Body of pancreas (tissue), 4 donors: ENCODE measurements around the gene NEK7. TPM values are rescaled to one million over a fixed set of nuclear protein-coding genes. Genes with fewer than 3 reads are reported as not detected.

Source experiments
- ATAC-seq: fragments of 150-250 bp; one replicate; pipeline ENCODE4 v1.9.1; 2016
- DNase-seq, 4 donors: peaks; one replicate each; pipeline ENCODE4 v3.0.0-alpha.2; 2019
- H3K27ac ChIP-seq, 4 donors: fragments of 200-600 bp; sonication (generic); 1 replicate in 3 of 4; 2 replicates in 1 of 4; pipeline versions ENCODE4 v1.5.1 to v1.6.1; 2016 to 2019; ENCODE audit warnings: mild to moderate bottlenecking in 1 of 4, mixed read lengths in 1 of 4, moderate library complexity in 1 of 4
- H3K27me3 ChIP-seq, 2 donors: fragments of 200-600 bp; sonication (generic); one replicate each; pipeline ENCODE4 v1.6.0; 2016; ENCODE audit warnings: mild to moderate bottlenecking in 1 of 2
- H3K36me3 ChIP-seq, 2 donors: fragments of 200-600 bp; sonication (generic); replicated peaks in 1 of 2; 2 replicates each; pipeline ENCODE4 v1.5.1; 2016; ENCODE audit warnings: low read depth in 2 of 2; ENCODE audit not compliant: insufficient read depth in 1 of 2
- H3K4me1 ChIP-seq: fragments of 200-600 bp; sonication (generic); one replicate; pipeline ENCODE4 v1.6.0; 2016
- H3K4me3 ChIP-seq, 2 donors: fragments of 200-600 bp; sonication (generic); 1 replicate in 1 of 2; 2 replicates in 1 of 2; pipeline ENCODE4 v1.5.1; 2016 to 2019
- H3K9me3 ChIP-seq, 3 donors: fragments of 200-600 bp; sonication (generic); 1 replicate in 2 of 3; 2 replicates in 1 of 3; pipeline ENCODE4 v1.5.1; 2016
- POLR2A ChIP-seq, 3 donors: fragments of 450-650 bp; IDR thresholded peaks; one replicate each; pipeline ENCODE4 v1.6.1; 2016; ENCODE audit warnings: antibody characterized with exemption in 3 of 3, mild to moderate bottlenecking in 2 of 3
- WGBS, 2 donors: methylation state at CpG; one replicate each; pipeline ENCODE4 v1.1.5; 2017; 5-methylcytosine and 5-hydroxymethylcytosine counted together
- intact Hi-C: fragments of 100-400 bp; cut with DNase I; formaldehyde crosslinking; loops from one replicate; pipeline ENCODE4 v1.15.1; 2023
- total RNA-seq, 2 donors: library from RNA; depleted of rRNA; stranded (reverse); fragments of >200 nt; gene quantifications; one replicate each; pipeline ENCODE4 v1.1.0, GENCODE V29; 2016
- TF ChIP-seq, protein P1 (sequence below), 7 experiments: fragments of 450-650 bp in 4 of 7; fragments of 200-600 bp in 3 of 7; sonication (generic) in 3 of 7; IDR thresholded peaks; one replicate each; pipeline ENCODE4 v1.5.1; 2016 to 2019; ENCODE audit warnings: antibody characterized with exemption in 7 of 7

Gene NEK7
- total RNA-seq, 2 donors from 2014 or later, result 39.2 to 49.5 TPM

DNA sequence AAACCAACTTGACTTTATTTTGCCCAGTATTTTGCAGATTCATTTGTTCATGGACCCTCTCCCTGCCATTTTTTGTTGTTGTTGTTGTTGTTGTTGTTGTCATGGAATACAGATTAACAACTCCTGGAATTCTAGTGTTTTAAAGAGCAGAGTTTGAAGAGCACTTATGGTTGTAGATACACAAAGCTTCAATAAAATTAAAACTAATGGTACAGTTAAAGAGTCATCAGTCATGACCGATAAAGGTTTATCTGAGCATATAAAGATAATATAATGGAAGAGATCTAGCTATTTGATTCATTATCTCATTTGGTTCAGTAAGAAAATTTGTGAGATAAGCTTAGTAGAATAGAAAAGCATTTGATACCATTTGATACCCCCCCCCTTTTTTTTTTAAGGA, 21.8 kb downstream of the NEK7 start:
- intact Hi-C loops, result no loop called here
- Histone ChIP-seq H3K27ac (no peak overlapping the region), H3K36me3 (no peaks in the 10 kb centered on the region), H3K27me3 (no peaks in the 10 kb centered on the region), H3K4me3 (no peak overlapping the region), H3K4me1 (peaks cover 61% of the 10 kb centered on the region), H3K9me3 (no peaks in the 10 kb centered on the region)
- no peak for TF ChIP-seq POLR2A (IDR thresholded peaks at IDR 0.05)
- TF ChIP-seq, protein P1, sequence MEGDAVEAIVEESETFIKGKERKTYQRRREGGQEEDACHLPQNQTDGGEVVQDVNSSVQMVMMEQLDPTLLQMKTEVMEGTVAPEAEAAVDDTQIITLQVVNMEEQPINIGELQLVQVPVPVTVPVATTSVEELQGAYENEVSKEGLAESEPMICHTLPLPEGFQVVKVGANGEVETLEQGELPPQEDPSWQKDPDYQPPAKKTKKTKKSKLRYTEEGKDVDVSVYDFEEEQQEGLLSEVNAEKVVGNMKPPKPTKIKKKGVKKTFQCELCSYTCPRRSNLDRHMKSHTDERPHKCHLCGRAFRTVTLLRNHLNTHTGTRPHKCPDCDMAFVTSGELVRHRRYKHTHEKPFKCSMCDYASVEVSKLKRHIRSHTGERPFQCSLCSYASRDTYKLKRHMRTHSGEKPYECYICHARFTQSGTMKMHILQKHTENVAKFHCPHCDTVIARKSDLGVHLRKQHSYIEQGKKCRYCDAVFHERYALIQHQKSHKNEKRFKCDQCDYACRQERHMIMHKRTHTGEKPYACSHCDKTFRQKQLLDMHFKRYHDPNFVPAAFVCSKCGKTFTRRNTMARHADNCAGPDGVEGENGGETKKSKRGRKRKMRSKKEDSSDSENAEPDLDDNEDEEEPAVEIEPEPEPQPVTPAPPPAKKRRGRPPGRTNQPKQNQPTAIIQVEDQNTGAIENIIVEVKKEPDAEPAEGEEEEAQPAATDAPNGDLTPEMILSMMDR (IDR thresholded peaks at IDR 0.05), result no peak
- ATAC-seq (no peak), DNase-seq (no peak)
- 76% methylated on average over 1 of the region's 1 CpG for WGBS, 2 donors

DNA sequence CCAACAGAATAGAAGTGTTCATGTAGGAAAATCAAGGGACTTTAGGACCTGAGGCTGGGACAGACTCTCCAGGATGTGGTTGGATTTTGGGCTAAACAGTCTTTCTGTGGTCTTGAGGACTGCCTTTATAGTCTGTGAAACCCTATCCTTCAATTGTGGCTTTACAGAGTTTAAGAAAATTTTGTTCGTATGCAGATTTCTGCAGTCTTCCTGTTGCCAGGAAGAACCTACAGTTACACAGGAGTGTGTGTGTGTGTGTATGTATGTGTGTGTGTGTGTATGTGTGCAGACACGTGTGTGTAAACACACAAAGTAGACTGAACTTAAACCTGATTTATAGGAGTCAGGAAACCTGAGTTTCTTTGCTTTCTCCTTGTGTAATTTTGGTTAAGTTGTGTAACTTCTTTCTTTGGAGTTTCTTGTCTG, 22.8 kb downstream of the NEK7 start:
- no peaks in the 10 kb centered on the region for H3K27me3 ChIP-seq
- WGBS, 2 donors, result 30 to 38% methylated on average over 2 of the region's 2 CpGs
- no peaks in the 10 kb centered on the region for H3K36me3 ChIP-seq
- TF ChIP-seq, protein P1 (IDR thresholded peaks at IDR 0.05), result no peak
- no peak for TF ChIP-seq POLR2A (IDR thresholded peaks at IDR 0.05)
- no peak overlapping the region for H3K27ac ChIP-seq
- H3K4me3 ChIP-seq, result no peak overlapping the region
- peaks cover 53% of the 10 kb centered on the region for H3K4me1 ChIP-seq
- no peaks in the 10 kb centered on the region for H3K9me3 ChIP-seq
- intact Hi-C loops, result no loop called here
- DNase-seq, result no peak
- ATAC-seq, result no peak

DNA sequence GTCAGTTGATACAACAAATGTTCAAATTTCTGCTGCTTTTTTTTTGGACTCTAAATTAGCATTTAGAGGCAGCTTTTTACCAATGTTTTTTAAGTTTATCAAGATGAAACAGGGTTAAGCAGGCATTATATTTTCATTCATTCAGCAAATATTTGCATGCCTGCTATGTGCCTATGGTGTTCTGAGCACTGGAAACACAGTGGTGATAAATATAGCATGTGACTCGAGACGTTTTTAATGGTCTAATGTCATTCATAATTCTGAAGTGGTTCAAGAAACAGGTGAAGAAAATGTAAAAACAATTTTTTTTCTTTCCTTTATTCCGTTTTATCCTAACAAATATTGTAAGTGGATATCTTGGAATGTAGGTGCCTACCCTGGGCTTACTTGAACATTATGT, 26.8 kb downstream of the NEK7 start:
- Histone ChIP-seq H3K36me3 (no peaks in the 10 kb centered on the region), H3K4me3 (no peak overlapping the region), H3K27me3 (no peaks in the 10 kb centered on the region), H3K9me3 (no peaks in the 10 kb centered on the region), H3K27ac (no peak overlapping the region), H3K4me1 (peaks cover 40% of the 10 kb centered on the region)
- DNase-seq, result no peak
- intact Hi-C loops, result no loop called here
- 60 to 65% methylated on average over 3 of the region's 3 CpGs for WGBS, 2 donors
- TF ChIP-seq POLR2A (IDR thresholded peaks at IDR 0.05), result no peak
- TF ChIP-seq, protein P1 (IDR thresholded peaks at IDR 0.05), result no peak
- ATAC-seq, result no peak

DNA sequence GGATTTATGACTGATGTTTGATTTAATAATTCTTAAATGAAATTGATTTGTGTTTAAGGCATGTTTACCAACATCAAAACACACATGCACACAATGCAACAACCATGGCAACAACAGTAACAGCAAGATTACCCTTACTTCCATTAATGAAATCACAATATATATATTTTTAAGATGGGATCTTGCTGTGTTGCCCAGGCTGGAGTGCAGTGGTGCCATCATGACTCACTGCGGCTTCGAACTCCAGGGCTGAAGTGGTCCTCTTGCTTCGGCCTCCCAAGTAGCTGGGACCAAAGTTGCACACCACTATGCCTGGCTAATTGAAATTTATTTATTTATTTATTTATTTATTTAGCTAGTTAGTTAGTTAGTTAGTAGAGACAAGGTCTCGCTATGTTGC, 27.7 kb downstream of the NEK7 start:
- H3K36me3 ChIP-seq, result no peaks in the 10 kb centered on the region
- ATAC-seq, result no peak
- no peak for TF ChIP-seq POLR2A (IDR thresholded peaks at IDR 0.05)
- TF ChIP-seq, protein P1 (IDR thresholded peaks at IDR 0.05), result no peak
- H3K27me3 ChIP-seq, result no peaks in the 10 kb centered on the region
- H3K4me1 ChIP-seq, result peaks cover 42% of the 10 kb centered on the region
- H3K4me3 ChIP-seq, result no peak overlapping the region
- H3K9me3 ChIP-seq, result no peaks in the 10 kb centered on the region
- 98% methylated on average over 4 of the region's 4 CpGs for WGBS, 2 donors
- DNase-seq, result no peak
- H3K27ac ChIP-seq, result no peak overlapping the region
- intact Hi-C loops, result no loop called here

DNA sequence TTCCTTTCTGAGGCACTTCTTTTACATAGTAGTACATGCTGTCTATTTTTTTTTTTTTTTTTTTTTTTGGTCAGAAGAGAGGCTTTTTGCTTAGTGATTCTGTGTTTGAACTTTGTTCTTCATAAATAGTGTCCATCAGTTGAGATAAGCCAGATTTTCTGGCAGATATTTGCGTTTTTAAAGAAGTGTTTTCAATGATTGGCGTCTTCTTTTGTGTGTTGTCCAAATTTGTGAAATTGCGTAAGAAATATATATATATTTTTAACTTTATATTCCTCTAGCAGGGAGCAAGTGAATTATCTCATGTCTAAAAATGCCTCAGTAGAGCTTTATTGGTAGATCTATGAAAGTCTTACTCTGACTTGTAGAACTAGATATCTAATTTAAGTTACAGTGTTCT, 28.3 kb downstream of the NEK7 start:
- DNase-seq (no peak), ATAC-seq (no peak)
- Histone ChIP-seq H3K27ac (no peak overlapping the region), H3K9me3 (no peaks in the 10 kb centered on the region), H3K4me3 (no peak overlapping the region), H3K27me3 (no peaks in the 10 kb centered on the region), H3K4me1 (peaks cover 38% of the 10 kb centered on the region), H3K36me3 (no peaks in the 10 kb centered on the region)
- intact Hi-C loops, result no loop called here
- 60 to 63% methylated on average over 3 of the region's 3 CpGs for WGBS, 2 donors
- TF ChIP-seq, protein P1 (IDR thresholded peaks at IDR 0.05), result no peak
